HCT116 (cell line): ENCODE results near the gene PTGR2. TPM values are rescaled to one million over a fixed set of nuclear protein-coding genes. Genes with fewer than 3 reads are reported as not detected.
"Not testable (repeated sequence)": the region's sequence is repeated elsewhere in the genome, so short reads cannot be mapped to it uniquely, and the experiment has no call there.

Experiments used
- ATAC-seq: fragments of 200-7000 bp; cut with Tn5 transposase; 2 replicates; pipeline ENCODE4 v1.9.1; 2020; ENCODE audit warnings: mild to moderate bottlenecking, moderate library complexity
- BruUV-seq: library from RNA; stranded (reverse); fragments of 400-500 nt; replicated peaks from 2 replicates; lab custom pipeline; 2021; lab: Mats Ljungman, UMichigan
- CTCF ChIA-PET: fragments of 300-600 bp; sonication (Branson Sonifier 250); formaldehyde crosslinking; loops from one replicate; lab custom pipeline; 2021; ENCODE audit warnings: antibody characterized with exemption; lab: Charles Lee
- POLR2A ChIA-PET: fragments of 300-600, 350-600 bp; sonication (Branson Sonifier 250); formaldehyde crosslinking; loops from one replicate; lab custom pipeline; 2021; ENCODE audit warnings: antibody characterized with exemption; lab: Charles Lee
- RAD21 ChIA-PET, 2 experiments: fragments of 300-600 bp; sonication (Branson Sonifier 250); formaldehyde crosslinking; loops; one replicate each; lab custom pipeline; 2023; ENCODE audit warnings: low total read pairs in 2 of 2; ENCODE audit not compliant: uncharacterized antibody in 2 of 2, unreplicated experiment in 2 of 2, low non-redundant PET in 1 of 2; lab: Charles Lee
- DNase-seq: peaks from one replicate; pipeline ENCODE4 v3.0.0-alpha.2; 2010; ENCODE audit warnings: low read depth, low spot score
- H2AFZ ChIP-seq: fragments of 200-600 bp; shearing (Covaris generic), sonication (generic); 2 replicates; pipeline ENCODE4 v1.6.1; 2017; ENCODE audit warnings: low read depth, mixed run types, mixed read lengths, antibody characterized with exemption, low read length; ENCODE audit not compliant: poor library complexity, severe bottlenecking
- H3K27ac ChIP-seq: 2 replicates; pipeline ENCODE4 v1.5.1; 2012; ENCODE audit warnings: low read depth, low read length
- H3K27me3 ChIP-seq: fragments of 200-600 bp; sonication (generic); 2 replicates; pipeline ENCODE4 v1.6.1; 2016; ENCODE audit warnings: mixed run types, low read length, mixed read lengths; ENCODE audit not compliant: insufficient read depth
- H3K36me3 ChIP-seq, 2 experiments: fragments of 200-500 bp in 1 of 2; fragments of 200-600 bp in 1 of 2; sonication (Bioruptor generic) in 1 of 2; sonication (generic) in 1 of 2; 2 replicates each; pipeline versions ENCODE4 v1.5.1 to v1.6.1; 2014 to 2016; ENCODE audit warnings: low read length in 2 of 2, inconsistent platforms in 1 of 2, mixed read lengths in 1 of 2, mixed run types in 1 of 2; ENCODE audit not compliant: insufficient read depth in 2 of 2, control insufficient read depth in 1 of 2
- H3K4me1 ChIP-seq, 2 experiments: fragments of 200-600 bp in 1 of 2; sonication (generic) in 1 of 2; 2 replicates each; pipeline versions ENCODE4 v1.5.1 to v1.6.1; 2012 to 2017; ENCODE audit warnings: low read length in 2 of 2, inconsistent platforms in 1 of 2, mild to moderate bottlenecking in 1 of 2, mixed read lengths in 1 of 2, mixed run types in 1 of 2, moderate library complexity in 1 of 2; ENCODE audit not compliant: insufficient read depth in 2 of 2, control insufficient read depth in 1 of 2
- H3K4me2 ChIP-seq: fragments of 200-600 bp; sonication (generic); 2 replicates; pipeline ENCODE4 v1.6.1; 2017; ENCODE audit warnings: mixed run types, low read length, mixed read lengths
- H3K4me3 ChIP-seq, 2 experiments: fragments of 200-600 bp in 1 of 2; sonication (generic) in 1 of 2; replicated peaks in 1 of 2; 2 replicates each; pipeline ENCODE4 v1.5.1; 2011 to 2016; ENCODE audit warnings: low read length in 2 of 2, control low read depth in 1 of 2, low read depth in 1 of 2, mild to moderate bottlenecking in 1 of 2, mixed read lengths in 1 of 2, mixed run types in 1 of 2
- H3K79me2 ChIP-seq: fragments of 200-600 bp; sonication (generic); 2 replicates; pipeline ENCODE4 v1.6.1; 2017; ENCODE audit warnings: mild to moderate bottlenecking, mixed run types, low read length, moderate library complexity, mixed read lengths; ENCODE audit not compliant: insufficient read depth
- H3K9ac ChIP-seq: fragments of 200-600 bp; sonication (generic); 2 replicates; pipeline ENCODE4 v1.6.1; 2016; ENCODE audit warnings: low read length, mixed read lengths
- H3K9me2 ChIP-seq: fragments of 200-600 bp; sonication (generic), shearing (Covaris generic); 2 replicates; pipeline ENCODE4 v1.6.1; 2017; ENCODE audit warnings: mixed run types, mild to moderate bottlenecking, moderate library complexity; ENCODE audit not compliant: insufficient read depth
- H3K9me3 ChIP-seq, 2 experiments: fragments of 200-500 bp in 1 of 2; fragments of 200-600 bp in 1 of 2; sonication (Bioruptor generic) in 1 of 2; sonication (generic) in 1 of 2; 2 replicates each; pipeline ENCODE4 v1.6.1; 2014 to 2017; ENCODE audit warnings: low read length in 2 of 2, mixed read lengths in 2 of 2, inconsistent platforms in 1 of 2, low read depth in 1 of 2, mild to moderate bottlenecking in 1 of 2, mixed run types in 1 of 2, moderate library complexity in 1 of 2; ENCODE audit not compliant: control insufficient read depth in 1 of 2, insufficient read depth in 1 of 2
- H4K20me1 ChIP-seq: fragments of 200-600 bp; sonication (generic), shearing (Covaris generic); 2 replicates; pipeline ENCODE4 v1.6.1; 2017; ENCODE audit warnings: mixed run types, mild to moderate bottlenecking, moderate library complexity; ENCODE audit not compliant: insufficient read depth
- CEBPB ChIP-seq: IDR thresholded peaks from 2 replicates; pipeline ENCODE4 v1.6.1; 2012; ENCODE audit warnings: low read depth
- POLR2A ChIP-seq: IDR thresholded peaks from 2 replicates; pipeline ENCODE4 v1.7.0; 2011; ENCODE audit warnings: borderline replicate concordance; ENCODE audit not compliant: insufficient read depth, insufficient read length; ENCODE audit errors: extremely low read depth
- YY1 ChIP-seq: IDR thresholded peaks from 2 replicates; pipeline ENCODE4 v1.6.1; 2011; ENCODE audit warnings: low read length, low read depth, moderate library complexity, mild to moderate bottlenecking; ENCODE audit not compliant: insufficient replicate concordance; ENCODE audit errors: extremely low read depth
- intact Hi-C: fragments of 100-400 bp; cut with micrococcal nuclease; formaldehyde crosslinking; loops from 2 replicates; pipeline ENCODE4 v1.10.0; 2022
- total RNA-seq: library from RNA; stranded (reverse); gene quantifications from one replicate; pipeline ENCODE4 v1.2.1, GENCODE V29; 2021; ENCODE audit not compliant: unreplicated experiment

Gene PTGR2
- total RNA-seq, 1 experiment from 2014 or later: 22.1 TPM

GRCh38 chr14:73833530-73834260 is 17.9 kb upstream of the PTGR2 start:
- TF ChIP-seq YY1: no peak
- TF ChIP-seq POLR2A: no peak
- no peak overlapping the region for H2AFZ ChIP-seq
- H4K20me1 ChIP-seq: no peaks in the 10 kb centered on the region
- H3K9me2 ChIP-seq: no peaks in the 10 kb centered on the region
- H3K4me1 ChIP-seq: no peaks in the 10 kb centered on the region; a peak in 1 of 4 replicates
- no TSS peak for BruUV-seq
- no peak overlapping the region for H3K4me3 ChIP-seq
- H3K27me3 ChIP-seq: no peaks in the 10 kb centered on the region
- no peak overlapping the region for H3K27ac ChIP-seq
- no peak for DNase-seq
- H3K9ac ChIP-seq: no peak overlapping the region
- ChIA-PET CTCF (no interaction called here), RAD21 (no interaction called here), POLR2A (no interaction called here)
- H3K9me3 ChIP-seq: no peaks in the 10 kb centered on the region
- intact Hi-C loops: no loop called here
- no peaks in the 10 kb centered on the region for H3K36me3 ChIP-seq
- H3K4me2 ChIP-seq: no peak overlapping the region
- ATAC-seq: no peak
- no peaks in the 10 kb centered on the region for H3K79me2 ChIP-seq

- BruUV-seq: no TSS peak
- CTCF ChIA-PET: no interaction called here
- H3K4me1 ChIP-seq: no peaks in the 10 kb centered on the region; a peak in 1 of 4 replicates
- H3K9me2 ChIP-seq: no peaks in the 10 kb centered on the region
- no peak overlapping the region for H3K4me3 ChIP-seq
- H3K27me3 ChIP-seq: no peaks in the 10 kb centered on the region
- ATAC-seq (no peak), DNase-seq (no peak)
- intact Hi-C loops: no loop called here
- no peak overlapping the region for H3K9ac ChIP-seq
- POLR2A ChIA-PET: no interaction called here
- no peak overlapping the region for H3K27ac ChIP-seq
- TF ChIP-seq CEBPB (no peak), POLR2A (no peak)
- H3K79me2 ChIP-seq: no peaks in the 10 kb centered on the region
- no peaks in the 10 kb centered on the region for H3K36me3 ChIP-seq
- no peaks in the 10 kb centered on the region for H3K9me3 ChIP-seq
- no peak overlapping the region for H2AFZ ChIP-seq
- RAD21 ChIA-PET: no interaction called here
- no peak overlapping the region for H3K4me2 ChIP-seq
- H4K20me1 ChIP-seq: no peaks in the 10 kb centered on the region
Measured at GRCh38 chr14:73834261-73834625, 17.4 kb upstream of the PTGR2 start.

- intact Hi-C loops, H3K27me3 ChIP-seq, H2AFZ ChIP-seq, H3K4me3 ChIP-seq, H3K79me2 ChIP-seq, H3K9ac ChIP-seq, H3K27ac ChIP-seq, RAD21 ChIA-PET, H3K9me2 ChIP-seq, H3K4me2 ChIP-seq, H3K36me3 ChIP-seq, H3K4me1 ChIP-seq, DNase-seq, H4K20me1 ChIP-seq, BruUV-seq, ATAC-seq, H3K9me3 ChIP-seq: not testable (repeated sequence)
- ChIA-PET POLR2A (interaction anchor here (0.7 to 4.5 kb wide), 2 partner anchors 13 to 101 kb away, joined by 3 to 12 read pairs; partner anchors contain the start of gene PTGR2), CTCF (interaction anchor here (1.0 kb wide), 1 partner anchor 80 kb away, joined by 4 read pairs; no protein-coding TSS in a partner anchor)
Measured at GRCh38 chr14:73838293-73839034, 13.2 kb upstream of the PTGR2 start.
